ENCODE results near the gene MAP3K2. TPM values are rescaled to one million over a fixed set of nuclear protein-coding genes. Genes with fewer than 3 reads are reported as not detected.

Gene MAP3K2
- total RNA-seq: 73.2 TPM

- DNase-seq (ENCODE audit: low spot score): peak; percentile 93
Observed at GRCh38 chr2:127387655-127388422, at the start of gene MAP3K2. TSS of gene MAP3K2 (minus strand) at chr2:127387975. CDS start at chr2:127343129, 44,846 bp downstream.

- DNase-seq (ENCODE audit: low spot score): no peak
Observed at GRCh38 chr2:127437056-127437455, 49.3 kb upstream of the MAP3K2 start.

GRCh38 chr2:127434515-127434914, 46.7 kb upstream of the MAP3K2 start:
- DNase-seq (ENCODE audit: low spot score): no peak

GRCh38 chr2:127431408-127432023, 43.7 kb upstream of the MAP3K2 start:
- peak; percentile 40 for DNase-seq (ENCODE audit: low spot score)

GRCh38 chr2:127429844-127430425, 42.2 kb upstream of the MAP3K2 start:
- DNase-seq (ENCODE audit: low spot score): peak; percentile 25

GRCh38 chr2:127429291-127429690, 41.5 kb upstream of the MAP3K2 start:
- DNase-seq (ENCODE audit: low spot score): peak; percentile 9

- no peak for DNase-seq (ENCODE audit: low spot score)
Observed at GRCh38 chr2:127428815-127429109, 41.0 kb upstream of the MAP3K2 start.

GRCh38 chr2:127428057-127428814, 40.5 kb upstream of the MAP3K2 start:
- no peak for DNase-seq (ENCODE audit: low spot score)

GRCh38 chr2:127427376-127428056, 39.7 kb upstream of the MAP3K2 start:
- no peak for DNase-seq (ENCODE audit: low spot score)

- no peak for DNase-seq (ENCODE audit: low spot score)
Observed at GRCh38 chr2:127426501-127427354, 39.0 kb upstream of the MAP3K2 start.

GRCh38 chr2:127425540-127426490, 38.0 kb upstream of the MAP3K2 start:
- no peak for DNase-seq (ENCODE audit: low spot score)

GRCh38 chr2:127424598-127425520, 37.1 kb upstream of the MAP3K2 start:
- DNase-seq (ENCODE audit: low spot score): no peak

GRCh38 chr2:127423880-127424279, 36.1 kb upstream of the MAP3K2 start:
- DNase-seq (ENCODE audit: low spot score): no peak

- no peak for DNase-seq (ENCODE audit: low spot score)
Observed at GRCh38 chr2:127423478-127423843, 35.7 kb upstream of the MAP3K2 start.

GRCh38 chr2:127422559-127423477, 35.0 kb upstream of the MAP3K2 start:
- DNase-seq (ENCODE audit: low spot score): no peak

GRCh38 chr2:127421871-127422558, 34.2 kb upstream of the MAP3K2 start:
- peak; percentile 41 for DNase-seq (ENCODE audit: low spot score)
